Panc1 (cell line): ENCODE measurements around the gene RUNX1. TPM values are rescaled to one million over a fixed set of nuclear protein-coding genes. Genes with fewer than 3 reads are reported as not detected.

Experiments
- ATAC-seq: fragments of 200-7000 bp; cut with Tn5 transposase; 2 replicates; pipeline ENCODE4 v1.9.1; 2020; ENCODE audit warnings: mild to moderate bottlenecking, moderate library complexity
- BruUV-seq: library from RNA; stranded (reverse); fragments of 400-500 nt; replicated peaks from 2 replicates; lab custom pipeline; 2021; lab: Mats Ljungman, UMichigan
- CTCF ChIA-PET: fragments of 300-600 bp; sonication (Branson Sonifier 250); formaldehyde crosslinking; loops from one replicate; lab custom pipeline; 2022; ENCODE audit warnings: antibody characterized with exemption; lab: Charles Lee
- POLR2A ChIA-PET: fragments of 300-600 bp; sonication (Branson Sonifier 250); formaldehyde crosslinking; loops from one replicate; lab custom pipeline; 2022; ENCODE audit warnings: antibody characterized with exemption; lab: Charles Lee
- DNase-seq: peaks from one replicate; pipeline ENCODE4 v3.0.0-alpha.2; 2010; ENCODE audit warnings: low read depth, low spot score
- H3K27ac ChIP-seq: 2 replicates; pipeline ENCODE4 v1.5.1; 2011; ENCODE audit warnings: mild to moderate bottlenecking, low read length, inconsistent platforms
- H3K27me3 ChIP-seq: fragments of 200-500 bp; sonication (Bioruptor generic); 2 replicates; pipeline ENCODE4 v1.6.0; 2014; ENCODE audit warnings: low read length, inconsistent platforms; ENCODE audit not compliant: control insufficient read depth, insufficient read depth
- H3K36me3 ChIP-seq: fragments of 200-500 bp; sonication (Bioruptor generic); 2 replicates; pipeline ENCODE4 v1.5.1; 2014; ENCODE audit warnings: inconsistent platforms, mild to moderate bottlenecking, low read length, moderate library complexity; ENCODE audit not compliant: control insufficient read depth, insufficient read depth
- H3K4me1 ChIP-seq: 2 replicates; pipeline ENCODE4 v1.5.1; 2011; ENCODE audit warnings: inconsistent platforms, mild to moderate bottlenecking, low read length, moderate library complexity; ENCODE audit not compliant: control insufficient read depth, insufficient read depth
- H3K4me3 ChIP-seq, 2 experiments: 2 replicates each; pipeline ENCODE4 v1.5.1; 2011 to 2012; ENCODE audit warnings: low read depth in 2 of 2, low read length in 2 of 2, mild to moderate bottlenecking in 2 of 2, inconsistent platforms in 1 of 2, moderate library complexity in 1 of 2
- H3K9me3 ChIP-seq: fragments of 200-500 bp; sonication (Bioruptor generic); 2 replicates; pipeline ENCODE4 v1.5.1; 2014; ENCODE audit warnings: low read depth, mild to moderate bottlenecking, inconsistent platforms, low read length, moderate library complexity; ENCODE audit not compliant: control insufficient read depth, insufficient read depth
- POLR2AphosphoS5 ChIP-seq: IDR thresholded peaks from 2 replicates; pipeline ENCODE4 v1.6.1; 2012; ENCODE audit warnings: mild to moderate bottlenecking, low read depth, low read length, moderate library complexity
- SIN3A ChIP-seq: IDR thresholded peaks from 2 replicates; pipeline ENCODE4 v1.6.1; 2012; ENCODE audit warnings: low read depth, mild to moderate bottlenecking, low read length, moderate library complexity, borderline replicate concordance; ENCODE audit not compliant: insufficient read depth
- TCF7L2 ChIP-seq: IDR thresholded peaks from 2 replicates; pipeline ENCODE4 v1.6.1; 2011; ENCODE audit warnings: mild to moderate bottlenecking, low read depth, low read length, inconsistent platforms
- in situ Hi-C: cut with HindIII; loops from 2 replicates; pipeline ENCODE4 v1.10.0; 2016; ENCODE audit warnings: low sequenced_read_pairs, low pct_unique_long_range_greater_than_20kb
- intact Hi-C: fragments of 100-400 bp; cut with micrococcal nuclease; formaldehyde crosslinking; loops from one replicate; pipeline ENCODE4 v1.10.0; 2022; ENCODE audit not compliant: unreplicated experiment
- total RNA-seq: library from RNA; stranded (reverse); gene quantifications from one replicate; pipeline ENCODE4 v1.2.1, GENCODE V29; 2021; ENCODE audit not compliant: unreplicated experiment
- TF ChIP-seq, protein P1 (sequence below): fragments of 450-650 bp; IDR thresholded peaks from 2 replicates; pipeline ENCODE4 v1.5.1; 2017; ENCODE audit warnings: mild to moderate bottlenecking
- TF ChIP-seq, protein P2 (sequence below), 2 experiments: IDR thresholded peaks; 2 replicates each; pipeline ENCODE4 v1.6.1; 2011 to 2012; ENCODE audit warnings: low read depth in 2 of 2, control low read depth in 1 of 2, low read length in 1 of 2, mild to moderate bottlenecking in 1 of 2, moderate library complexity in 1 of 2; ENCODE audit not compliant: insufficient read depth in 1 of 2

RUNX1 gene
- total RNA-seq, 1 experiment from 2014 or later = 22.4 TPM

DNA sequence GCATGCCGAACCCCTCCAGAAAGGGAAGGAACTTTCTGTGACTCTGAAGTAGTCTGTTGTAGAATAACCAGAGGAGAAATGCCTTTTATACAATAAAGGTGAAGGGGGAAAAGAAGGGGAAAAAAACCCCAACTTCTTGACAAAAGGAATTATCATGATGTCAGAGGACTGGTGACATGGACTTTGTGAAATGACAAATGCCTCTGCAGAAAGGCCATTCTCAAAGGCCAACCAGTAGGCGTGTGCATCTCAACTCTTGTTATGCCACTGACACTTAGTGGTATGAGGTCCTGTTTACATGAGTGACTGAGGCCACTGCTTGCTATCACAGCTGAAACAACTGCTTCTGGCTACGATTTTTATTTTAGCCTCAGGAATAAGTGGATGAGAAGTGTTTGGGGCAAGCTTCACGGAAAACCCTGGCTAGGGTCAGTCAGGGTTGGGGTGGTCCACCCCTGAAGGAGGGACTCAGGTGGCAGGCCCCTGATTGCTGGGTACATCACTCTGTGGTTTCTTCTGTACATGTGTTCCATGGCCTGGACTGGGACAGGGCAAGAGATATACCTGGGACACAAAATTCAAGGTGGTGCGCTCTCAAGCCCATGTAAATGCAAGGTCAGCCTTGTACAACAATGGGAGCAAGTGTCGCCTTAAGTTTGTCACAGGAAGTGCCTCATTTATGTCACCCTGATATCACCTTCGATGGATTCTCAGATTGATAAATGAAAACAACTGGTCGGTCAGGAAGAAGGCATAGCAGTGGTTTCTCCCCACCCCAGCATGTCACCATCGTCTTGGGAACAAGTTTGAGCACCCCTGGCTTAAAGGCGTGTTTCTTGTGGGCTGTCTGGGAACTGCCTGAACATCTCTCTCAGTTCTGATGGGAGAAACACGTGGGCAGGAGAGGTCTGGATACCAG lies 12.4 kb downstream of the RUNX1 start:
- intact Hi-C loops = no loop called here

DNA sequence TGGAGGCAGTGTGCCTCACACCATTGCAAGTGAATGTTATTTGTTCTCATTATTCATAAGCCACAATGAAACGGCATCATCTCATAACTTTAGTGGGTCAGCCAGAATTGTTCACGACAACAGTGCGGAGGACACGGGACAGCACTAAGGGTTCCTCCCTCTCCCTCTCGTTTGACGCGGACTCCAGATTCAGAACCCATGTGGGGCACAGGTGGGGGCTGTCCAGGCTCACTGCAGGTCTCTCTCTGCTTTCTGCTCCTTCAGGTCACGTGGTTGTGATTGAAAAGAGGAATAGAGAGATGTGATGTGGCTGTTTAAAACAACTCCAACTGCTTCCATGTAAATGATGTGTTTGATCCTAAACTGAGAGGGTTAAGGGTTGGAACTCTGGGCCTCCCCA lies 13.5 kb downstream of the RUNX1 start:
- in situ Hi-C loops = no loop called here
- intact Hi-C loops = no loop called here
- ATAC-seq = no peak
- no peak for TF ChIP-seq POLR2AphosphoS5
- TF ChIP-seq TCF7L2 = no peak
- TF ChIP-seq, protein P1, sequence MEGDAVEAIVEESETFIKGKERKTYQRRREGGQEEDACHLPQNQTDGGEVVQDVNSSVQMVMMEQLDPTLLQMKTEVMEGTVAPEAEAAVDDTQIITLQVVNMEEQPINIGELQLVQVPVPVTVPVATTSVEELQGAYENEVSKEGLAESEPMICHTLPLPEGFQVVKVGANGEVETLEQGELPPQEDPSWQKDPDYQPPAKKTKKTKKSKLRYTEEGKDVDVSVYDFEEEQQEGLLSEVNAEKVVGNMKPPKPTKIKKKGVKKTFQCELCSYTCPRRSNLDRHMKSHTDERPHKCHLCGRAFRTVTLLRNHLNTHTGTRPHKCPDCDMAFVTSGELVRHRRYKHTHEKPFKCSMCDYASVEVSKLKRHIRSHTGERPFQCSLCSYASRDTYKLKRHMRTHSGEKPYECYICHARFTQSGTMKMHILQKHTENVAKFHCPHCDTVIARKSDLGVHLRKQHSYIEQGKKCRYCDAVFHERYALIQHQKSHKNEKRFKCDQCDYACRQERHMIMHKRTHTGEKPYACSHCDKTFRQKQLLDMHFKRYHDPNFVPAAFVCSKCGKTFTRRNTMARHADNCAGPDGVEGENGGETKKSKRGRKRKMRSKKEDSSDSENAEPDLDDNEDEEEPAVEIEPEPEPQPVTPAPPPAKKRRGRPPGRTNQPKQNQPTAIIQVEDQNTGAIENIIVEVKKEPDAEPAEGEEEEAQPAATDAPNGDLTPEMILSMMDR = no peak
- TF ChIP-seq, protein P2, sequence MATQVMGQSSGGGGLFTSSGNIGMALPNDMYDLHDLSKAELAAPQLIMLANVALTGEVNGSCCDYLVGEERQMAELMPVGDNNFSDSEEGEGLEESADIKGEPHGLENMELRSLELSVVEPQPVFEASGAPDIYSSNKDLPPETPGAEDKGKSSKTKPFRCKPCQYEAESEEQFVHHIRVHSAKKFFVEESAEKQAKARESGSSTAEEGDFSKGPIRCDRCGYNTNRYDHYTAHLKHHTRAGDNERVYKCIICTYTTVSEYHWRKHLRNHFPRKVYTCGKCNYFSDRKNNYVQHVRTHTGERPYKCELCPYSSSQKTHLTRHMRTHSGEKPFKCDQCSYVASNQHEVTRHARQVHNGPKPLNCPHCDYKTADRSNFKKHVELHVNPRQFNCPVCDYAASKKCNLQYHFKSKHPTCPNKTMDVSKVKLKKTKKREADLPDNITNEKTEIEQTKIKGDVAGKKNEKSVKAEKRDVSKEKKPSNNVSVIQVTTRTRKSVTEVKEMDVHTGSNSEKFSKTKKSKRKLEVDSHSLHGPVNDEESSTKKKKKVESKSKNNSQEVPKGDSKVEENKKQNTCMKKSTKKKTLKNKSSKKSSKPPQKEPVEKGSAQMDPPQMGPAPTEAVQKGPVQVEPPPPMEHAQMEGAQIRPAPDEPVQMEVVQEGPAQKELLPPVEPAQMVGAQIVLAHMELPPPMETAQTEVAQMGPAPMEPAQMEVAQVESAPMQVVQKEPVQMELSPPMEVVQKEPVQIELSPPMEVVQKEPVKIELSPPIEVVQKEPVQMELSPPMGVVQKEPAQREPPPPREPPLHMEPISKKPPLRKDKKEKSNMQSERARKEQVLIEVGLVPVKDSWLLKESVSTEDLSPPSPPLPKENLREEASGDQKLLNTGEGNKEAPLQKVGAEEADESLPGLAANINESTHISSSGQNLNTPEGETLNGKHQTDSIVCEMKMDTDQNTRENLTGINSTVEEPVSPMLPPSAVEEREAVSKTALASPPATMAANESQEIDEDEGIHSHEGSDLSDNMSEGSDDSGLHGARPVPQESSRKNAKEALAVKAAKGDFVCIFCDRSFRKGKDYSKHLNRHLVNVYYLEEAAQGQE (IDR thresholded peaks at IDR 0.05; ENCODE audit: insufficient read depth in 1 of 2, low read depth in 2 of 2, low read length in 1 of 2) = no peak
- TF ChIP-seq SIN3A = no peak
- ChIA-PET POLR2A (no interaction called here), CTCF (no interaction called here)
- Histone ChIP-seq H3K4me1 (no peaks in the 10 kb centered on the region), H3K27me3 (no peaks in the 10 kb centered on the region), H3K9me3 (no peaks in the 10 kb centered on the region), H3K36me3 (no peaks in the 10 kb centered on the region), H3K4me3 (no peak overlapping the region), H3K27ac (no peak overlapping the region)
- DNase-seq = no peak
- no TSS peak for BruUV-seq

More for the DNA sequence above, 12.4 kb downstream of the RUNX1 start:
- POLR2A ChIA-PET = no interaction called here
- H3K27me3 ChIP-seq = no peaks in the 10 kb centered on the region
- DNase-seq (no peak), ATAC-seq (no peak)
- H3K27ac ChIP-seq = no peak overlapping the region
- TF ChIP-seq SIN3A (no peak), TCF7L2 (no peak), POLR2AphosphoS5 (no peak)
- TF ChIP-seq, protein P2 (IDR thresholded peaks at IDR 0.05; ENCODE audit: insufficient read depth in 1 of 2, low read depth in 2 of 2, low read length in 1 of 2) = no peak
- TF ChIP-seq, protein P1 = no peak
- no peaks in the 10 kb centered on the region for H3K9me3 ChIP-seq
- no peaks in the 10 kb centered on the region for H3K36me3 ChIP-seq
- in situ Hi-C loops = no loop called here
- CTCF ChIA-PET = no interaction called here
- H3K4me1 ChIP-seq = no peaks in the 10 kb centered on the region
- H3K4me3 ChIP-seq = no peak overlapping the region
- BruUV-seq = no TSS peak
